ENCODE data around the gene LCE1D.

Gene LCE1D

DNA sequence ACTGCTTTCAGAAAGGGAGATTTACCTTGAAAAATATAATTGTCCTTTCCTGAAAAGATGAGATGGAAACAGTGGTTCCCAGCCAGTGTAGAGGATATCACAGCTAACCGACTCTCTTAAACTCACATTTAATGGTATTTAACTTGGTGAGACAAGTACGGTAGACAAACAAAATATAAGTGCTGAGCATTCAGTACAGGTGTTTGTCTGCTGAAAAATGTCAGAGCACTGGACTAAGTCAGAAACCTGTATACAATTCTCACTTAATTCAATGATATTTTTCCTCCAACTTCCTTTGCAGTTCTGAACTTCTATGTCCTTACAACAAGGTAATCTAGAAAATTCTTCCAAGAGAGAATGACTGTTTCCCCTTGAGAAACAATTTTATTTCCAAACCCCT, 15.2 kb downstream of the LCE1D start, which contains the start of gene LCE1B:
Gene LCE1B, plus strand, starts transcription at position 301 of the 400 bp plus-strand sequence. CDS start 476 bp downstream, outside the sequence.
- no peak within 1 kb of the TSS for H3K27ac ChIP-seq
- no peak for TF ChIP-seq ZFX (IDR thresholded peaks at IDR 0.05)
- TF ChIP-seq, protein P1, sequence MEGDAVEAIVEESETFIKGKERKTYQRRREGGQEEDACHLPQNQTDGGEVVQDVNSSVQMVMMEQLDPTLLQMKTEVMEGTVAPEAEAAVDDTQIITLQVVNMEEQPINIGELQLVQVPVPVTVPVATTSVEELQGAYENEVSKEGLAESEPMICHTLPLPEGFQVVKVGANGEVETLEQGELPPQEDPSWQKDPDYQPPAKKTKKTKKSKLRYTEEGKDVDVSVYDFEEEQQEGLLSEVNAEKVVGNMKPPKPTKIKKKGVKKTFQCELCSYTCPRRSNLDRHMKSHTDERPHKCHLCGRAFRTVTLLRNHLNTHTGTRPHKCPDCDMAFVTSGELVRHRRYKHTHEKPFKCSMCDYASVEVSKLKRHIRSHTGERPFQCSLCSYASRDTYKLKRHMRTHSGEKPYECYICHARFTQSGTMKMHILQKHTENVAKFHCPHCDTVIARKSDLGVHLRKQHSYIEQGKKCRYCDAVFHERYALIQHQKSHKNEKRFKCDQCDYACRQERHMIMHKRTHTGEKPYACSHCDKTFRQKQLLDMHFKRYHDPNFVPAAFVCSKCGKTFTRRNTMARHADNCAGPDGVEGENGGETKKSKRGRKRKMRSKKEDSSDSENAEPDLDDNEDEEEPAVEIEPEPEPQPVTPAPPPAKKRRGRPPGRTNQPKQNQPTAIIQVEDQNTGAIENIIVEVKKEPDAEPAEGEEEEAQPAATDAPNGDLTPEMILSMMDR (conservative IDR thresholded peaks at IDR 0.05), result no peak

GRCh38 chr1:152817309-152817708, 20.8 kb downstream of the LCE1D start:
- H3K27ac ChIP-seq, result no peak overlapping the region
- TF ChIP-seq ZFX (IDR thresholded peaks at IDR 0.05), result no peak
- TF ChIP-seq, protein P1 (conservative IDR thresholded peaks at IDR 0.05), result no peak

- TF ChIP-seq ZFX (IDR thresholded peaks at IDR 0.05), result no peak
- TF ChIP-seq, protein P1 (conservative IDR thresholded peaks at IDR 0.05), result no peak
- no peak overlapping the region for H3K27ac ChIP-seq
Observed at GRCh38 chr1:152823294-152823693, 26.8 kb downstream of the LCE1D start.

GRCh38 chr1:152824964-152825363, 28.4 kb downstream of the LCE1D start:
- H3K27ac ChIP-seq, result no peak overlapping the region
- TF ChIP-seq, protein P1 (conservative IDR thresholded peaks at IDR 0.05), result no peak
- TF ChIP-seq ZFX (IDR thresholded peaks at IDR 0.05), result no peak

GRCh38 chr1:152827173-152827572, 30.7 kb downstream of the LCE1D start, which contains the start of gene LCE1A:
Gene LCE1A, plus strand, starts transcription at chr1:152827473. Its CDS starts 0 bp downstream, at chr1:152827473.
- TF ChIP-seq ZFX (IDR thresholded peaks at IDR 0.05), result no peak
- TF ChIP-seq, protein P1 (conservative IDR thresholded peaks at IDR 0.05), result no peak

DNA sequence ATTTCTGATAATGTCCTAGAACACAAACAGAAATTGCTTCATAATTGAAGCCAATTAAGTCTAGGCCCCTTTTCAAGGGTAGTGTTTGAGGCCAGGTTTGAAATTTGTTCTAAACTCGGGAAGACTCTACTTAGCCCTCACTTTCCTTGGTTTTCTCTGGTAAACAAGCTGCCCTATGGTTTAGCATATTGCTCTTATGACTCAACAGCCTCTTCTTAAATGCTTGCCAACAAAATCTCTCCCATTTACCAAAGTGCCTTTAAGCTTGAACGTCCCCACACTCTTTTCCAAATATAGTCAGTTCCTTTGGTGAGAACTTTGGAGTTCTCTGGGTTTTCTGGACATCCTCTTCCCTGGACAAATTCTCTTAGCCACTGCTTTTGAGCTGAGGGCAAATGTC, 40.3 kb downstream of the LCE1D start:
- no peak overlapping the region for H3K27ac ChIP-seq
- TF ChIP-seq, protein P1 (conservative IDR thresholded peaks at IDR 0.05), result no peak
- no peak for TF ChIP-seq ZFX (IDR thresholded peaks at IDR 0.05)

More at GRCh38 chr1:152827173-152827572, 30.7 kb downstream of the LCE1D start, which contains the start of gene LCE1A:
- no peak within 1 kb of the TSS for H3K27ac ChIP-seq

DNA sequence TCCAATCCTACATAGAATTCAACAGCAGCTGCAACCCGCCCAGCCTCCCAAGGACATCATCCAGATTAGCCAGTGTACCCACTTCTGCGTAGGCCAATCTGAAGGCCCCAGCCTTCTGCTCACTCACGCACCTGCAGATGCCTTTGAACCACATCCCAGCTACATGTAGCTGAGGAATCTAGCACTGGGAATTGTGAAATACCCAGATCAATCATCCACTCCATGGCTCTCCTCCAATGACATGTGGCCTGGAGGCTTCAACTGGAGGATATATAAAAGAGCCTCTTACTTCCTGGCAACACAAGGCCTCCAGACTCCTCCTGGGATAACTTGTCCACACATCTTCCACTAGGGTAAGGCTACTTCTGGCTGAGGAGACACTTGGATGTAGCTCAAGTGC, 46.0 kb downstream of the LCE1D start, which contains the start of gene LCE6A:
Gene LCE6A, plus strand, starts transcription at position 301 of the 400 bp plus-strand sequence. CDS start 665 bp downstream, outside the sequence.
- TF ChIP-seq ZFX (IDR thresholded peaks at IDR 0.05), result no peak
- TF ChIP-seq, protein P1 (conservative IDR thresholded peaks at IDR 0.05), result no peak
- H3K27ac ChIP-seq, result no peak within 1 kb of the TSS

Data from C4-2B (cell line).